ENCODE results near the gene AP4B1.

AP4B1 gene

GRCh38 chr1:113931451-113931851 lies 26.9 kb upstream of the AP4B1 start:
- in situ Hi-C loops (cut with HindIII; ENCODE audit: low sequenced_read_pairs) = loop anchor here (5.0 kb wide), 1 partner anchor 44 kb away; the partner anchor contains the start of gene BCL2L15

- in situ Hi-C loops (cut with HindIII; ENCODE audit: low sequenced_read_pairs) = loop anchor here (5.0 kb wide), 1 partner anchor 43 kb away; the partner anchor contains the start of gene BCL2L15
Observed at GRCh38 chr1:113930499-113931161, 26.0 kb upstream of the AP4B1 start.

GRCh38 chr1:113929750-113930498 lies 25.3 kb upstream of the AP4B1 start:
- in situ Hi-C loops (cut with HindIII; ENCODE audit: low sequenced_read_pairs) = loop anchor here (5.0 kb wide), 1 partner anchor 43 kb away; the partner anchor contains the start of gene BCL2L15

GRCh38 chr1:113928941-113929749 lies 24.5 kb upstream of the AP4B1 start, which contains the start of gene HIPK1:
Gene HIPK1, plus strand, starts transcription at chr1:113929324.
- in situ Hi-C loops (cut with HindIII; ENCODE audit: low sequenced_read_pairs) = no loop called here

GRCh38 chr1:113928187-113928930 lies 23.8 kb upstream of the AP4B1 start:
- in situ Hi-C loops (cut with HindIII; ENCODE audit: low sequenced_read_pairs) = no loop called here

- in situ Hi-C loops (cut with HindIII; ENCODE audit: low sequenced_read_pairs) = loop anchor here (25.0 kb wide), 1 partner anchor 88 kb away; no protein-coding TSS in a partner anchor
Observed at GRCh38 chr1:113924473-113924872, 19.9 kb upstream of the AP4B1 start.

GRCh38 chr1:113922957-113923356 lies 18.4 kb upstream of the AP4B1 start:
- in situ Hi-C loops (cut with HindIII; ENCODE audit: low sequenced_read_pairs) = loop anchor here (25.0 kb wide), 1 partner anchor 89 kb away; no protein-coding TSS in a partner anchor

GRCh38 chr1:113918243-113918642 lies 13.6 kb upstream of the AP4B1 start:
- in situ Hi-C loops (cut with HindIII; ENCODE audit: low sequenced_read_pairs) = loop anchor here (25.0 kb wide), 1 partner anchor 94 kb away; no protein-coding TSS in a partner anchor

GRCh38 chr1:113917400-113918082 lies 12.9 kb upstream of the AP4B1 start:
- in situ Hi-C loops (cut with HindIII; ENCODE audit: low sequenced_read_pairs) = loop anchor here (25.0 kb wide), 1 partner anchor 95 kb away; no protein-coding TSS in a partner anchor

- in situ Hi-C loops (cut with HindIII; ENCODE audit: low sequenced_read_pairs) = loop anchor here (25.0 kb wide), 1 partner anchor 95 kb away; no protein-coding TSS in a partner anchor
Observed at GRCh38 chr1:113916974-113917373, 12.4 kb upstream of the AP4B1 start.

GRCh38 chr1:113913887-113914664 lies 9.5 kb upstream of the AP4B1 start:
- in situ Hi-C loops (cut with HindIII; ENCODE audit: low sequenced_read_pairs) = loop anchor here (25.0 kb wide), 1 partner anchor 98 kb away; no protein-coding TSS in a partner anchor

GRCh38 chr1:113913312-113913668 lies 8.7 kb upstream of the AP4B1 start:
- in situ Hi-C loops (cut with HindIII; ENCODE audit: low sequenced_read_pairs) = loop anchor here (25.0 kb wide), 1 partner anchor 99 kb away; no protein-coding TSS in a partner anchor

GRCh38 chr1:113912594-113913311 lies 8.2 kb upstream of the AP4B1 start:
- in situ Hi-C loops (cut with HindIII; ENCODE audit: low sequenced_read_pairs) = loop anchor here (25.0 kb wide), 1 partner anchor 100 kb away; no protein-coding TSS in a partner anchor

- in situ Hi-C loops (cut with HindIII; ENCODE audit: low sequenced_read_pairs) = loop anchor here (25.0 kb wide), 1 partner anchor 107 kb away; no protein-coding TSS in a partner anchor
Observed at GRCh38 chr1:113905435-113905861, 849 bp upstream of the AP4B1 start.

GRCh38 chr1:113904293-113904673 lies 316 bp downstream of the AP4B1 start:
- in situ Hi-C loops (cut with HindIII; ENCODE audit: low sequenced_read_pairs) = loop anchor here (25.0 kb wide), 1 partner anchor 108 kb away; no protein-coding TSS in a partner anchor

- in situ Hi-C loops (cut with HindIII; ENCODE audit: low sequenced_read_pairs) = loop anchor here (25.0 kb wide), 1 partner anchor 109 kb away; no protein-coding TSS in a partner anchor
Observed at GRCh38 chr1:113903501-113904292, 902 bp downstream of the AP4B1 start.

- in situ Hi-C loops (cut with HindIII; ENCODE audit: low sequenced_read_pairs) = loop anchor here (25.0 kb wide), 1 partner anchor 111 kb away; no protein-coding TSS in a partner anchor
Observed at GRCh38 chr1:113901191-113901590, 3.4 kb downstream of the AP4B1 start.

All from DLD1 (cell line).